Measurements from ENCODE around the gene WDR27.

GRCh38 chr6:169426611-169427010 is 275.2 kb downstream of the WDR27 start:
- TF ChIP-seq CTCF (IDR thresholded peaks at IDR 0.05) (no peak), POLR2AphosphoS5 (IDR thresholded peaks at IDR 0.05) (no peak)

Data from prostate gland (tissue), 2 donors.